Measurements from ENCODE around the gene PCDHAC1.

DNA sequence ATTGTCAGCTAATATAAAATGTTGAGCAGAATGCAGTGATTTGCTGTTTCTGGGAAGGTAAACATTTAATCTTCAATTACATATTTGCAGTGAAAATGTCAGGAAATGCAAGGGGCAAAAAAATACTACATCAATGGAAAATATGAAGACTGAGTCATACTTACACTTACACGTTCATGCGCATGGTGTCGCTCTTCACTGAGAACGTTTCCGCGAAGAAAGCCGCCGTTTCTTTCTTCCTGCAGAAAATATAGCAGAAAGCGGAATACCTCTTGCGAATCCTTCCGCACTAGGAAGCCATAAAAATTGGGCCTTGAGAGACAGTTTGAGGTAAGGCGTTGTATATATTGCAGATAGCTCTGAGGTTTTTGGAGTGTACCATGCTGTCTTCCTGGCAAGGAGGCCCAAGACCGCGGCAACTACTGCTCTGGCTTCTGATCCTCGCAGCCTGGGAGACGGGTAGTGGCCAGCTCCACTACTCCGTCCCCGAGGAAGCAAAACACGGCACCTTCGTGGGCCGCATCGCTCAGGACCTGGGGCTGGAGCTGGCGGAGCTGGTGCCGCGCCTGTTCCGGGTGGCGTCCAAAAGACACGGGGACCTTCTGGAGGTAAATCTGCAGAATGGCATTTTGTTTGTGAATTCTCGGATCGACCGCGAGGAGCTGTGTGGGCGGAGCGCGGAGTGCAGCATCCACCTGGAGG, 44.1 kb upstream of the PCDHAC1 start, which contains the start of gene PCDHA13:
- TF ChIP-seq, protein P1, sequence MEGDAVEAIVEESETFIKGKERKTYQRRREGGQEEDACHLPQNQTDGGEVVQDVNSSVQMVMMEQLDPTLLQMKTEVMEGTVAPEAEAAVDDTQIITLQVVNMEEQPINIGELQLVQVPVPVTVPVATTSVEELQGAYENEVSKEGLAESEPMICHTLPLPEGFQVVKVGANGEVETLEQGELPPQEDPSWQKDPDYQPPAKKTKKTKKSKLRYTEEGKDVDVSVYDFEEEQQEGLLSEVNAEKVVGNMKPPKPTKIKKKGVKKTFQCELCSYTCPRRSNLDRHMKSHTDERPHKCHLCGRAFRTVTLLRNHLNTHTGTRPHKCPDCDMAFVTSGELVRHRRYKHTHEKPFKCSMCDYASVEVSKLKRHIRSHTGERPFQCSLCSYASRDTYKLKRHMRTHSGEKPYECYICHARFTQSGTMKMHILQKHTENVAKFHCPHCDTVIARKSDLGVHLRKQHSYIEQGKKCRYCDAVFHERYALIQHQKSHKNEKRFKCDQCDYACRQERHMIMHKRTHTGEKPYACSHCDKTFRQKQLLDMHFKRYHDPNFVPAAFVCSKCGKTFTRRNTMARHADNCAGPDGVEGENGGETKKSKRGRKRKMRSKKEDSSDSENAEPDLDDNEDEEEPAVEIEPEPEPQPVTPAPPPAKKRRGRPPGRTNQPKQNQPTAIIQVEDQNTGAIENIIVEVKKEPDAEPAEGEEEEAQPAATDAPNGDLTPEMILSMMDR (IDR thresholded peaks at IDR 0.05), result no peak
- no peak for TF ChIP-seq POLR2A (IDR thresholded peaks at IDR 0.05)
